HG02678 (cell line): ENCODE results near the gene FUCA2.
A peak's percentile ranks its signal among the peaks of the same experiment; 100 is the strongest.
"Not testable (repeated sequence)": the region's sequence is repeated elsewhere in the genome, so short reads cannot be mapped to it uniquely, and the experiment has no call there.

Experiments used
- ATAC-seq: cut with Tn5 transposase; IDR thresholded peaks from one replicate; pipeline ENCODE4 v1.9.1; 2021; ENCODE audit warnings: mild to moderate bottlenecking, moderate library complexity; ENCODE audit not compliant: unreplicated experiment

FUCA2 gene

GRCh38 chr6:143536866-143537691 lies 25.6 kb upstream of the FUCA2 start:
- peak; percentile 71 for ATAC-seq

GRCh38 chr6:143536461-143536865 lies 24.9 kb upstream of the FUCA2 start:
- ATAC-seq, result peak; percentile 74

- ATAC-seq, result no peak
Measured at GRCh38 chr6:143535189-143535614, 23.7 kb upstream of the FUCA2 start.

- no peak for ATAC-seq
Measured at GRCh38 chr6:143531720-143532499, 20.4 kb upstream of the FUCA2 start.

- no peak for ATAC-seq
Measured at GRCh38 chr6:143529095-143529494, 17.6 kb upstream of the FUCA2 start.

- ATAC-seq, result peak; percentile 78
Measured at GRCh38 chr6:143528164-143528811, 16.8 kb upstream of the FUCA2 start.

- ATAC-seq, result no peak
Measured at GRCh38 chr6:143527677-143528076, 16.2 kb upstream of the FUCA2 start.

- no peak for ATAC-seq
Measured at GRCh38 chr6:143525356-143525755, 13.8 kb upstream of the FUCA2 start.

- ATAC-seq, result no peak
Measured at GRCh38 chr6:143522039-143522600, 10.6 kb upstream of the FUCA2 start.

- ATAC-seq, result no peak
Measured at GRCh38 chr6:143517447-143517773, 5.9 kb upstream of the FUCA2 start.

- no peak for ATAC-seq
Measured at GRCh38 chr6:143516690-143517446, 5.3 kb upstream of the FUCA2 start.

- ATAC-seq, result no peak
Measured at GRCh38 chr6:143515766-143516355, 4.3 kb upstream of the FUCA2 start.

- ATAC-seq, result no peak
Measured at GRCh38 chr6:143515061-143515760, 3.7 kb upstream of the FUCA2 start.

- no peak for ATAC-seq
Measured at GRCh38 chr6:143513410-143513809, 1.9 kb upstream of the FUCA2 start.

- not testable (repeated sequence) for ATAC-seq
Measured at GRCh38 chr6:143510326-143510725, 1.2 kb downstream of the FUCA2 start.

GRCh38 chr6:143507358-143508145 lies 4.0 kb downstream of the FUCA2 start:
- ATAC-seq, result peak; percentile 47

- no peak for ATAC-seq
Measured at GRCh38 chr6:143506620-143507019, 4.9 kb downstream of the FUCA2 start.

GRCh38 chr6:143506199-143506598 lies 5.3 kb downstream of the FUCA2 start:
- ATAC-seq, result no peak

- ATAC-seq, result peak; percentile 27
Measured at GRCh38 chr6:143505537-143505936, 6.0 kb downstream of the FUCA2 start.
